Panc1 (cell line): ENCODE data around the gene ROR1. TPM values are rescaled to one million over a fixed set of nuclear protein-coding genes. Genes with fewer than 3 reads are reported as not detected.

ENCODE experiments used
- ATAC-seq: fragments of 200-7000 bp; cut with Tn5 transposase; 2 replicates; pipeline ENCODE4 v1.9.1; 2020; ENCODE audit warnings: mild to moderate bottlenecking, moderate library complexity
- BruUV-seq: library from RNA; stranded (reverse); fragments of 400-500 nt; replicated peaks from 2 replicates; lab custom pipeline; 2021; lab: Mats Ljungman, UMichigan
- CTCF ChIA-PET: fragments of 300-600 bp; sonication (Branson Sonifier 250); formaldehyde crosslinking; loops from one replicate; lab custom pipeline; 2022; ENCODE audit warnings: antibody characterized with exemption; lab: Charles Lee
- POLR2A ChIA-PET: fragments of 300-600 bp; sonication (Branson Sonifier 250); formaldehyde crosslinking; loops from one replicate; lab custom pipeline; 2022; ENCODE audit warnings: antibody characterized with exemption; lab: Charles Lee
- DNase-seq: peaks from one replicate; pipeline ENCODE4 v3.0.0-alpha.2; 2010; ENCODE audit warnings: low read depth, low spot score
- H3K27ac ChIP-seq: 2 replicates; pipeline ENCODE4 v1.5.1; 2011; ENCODE audit warnings: mild to moderate bottlenecking, low read length, inconsistent platforms
- H3K27me3 ChIP-seq: fragments of 200-500 bp; sonication (Bioruptor generic); 2 replicates; pipeline ENCODE4 v1.6.0; 2014; ENCODE audit warnings: low read length, inconsistent platforms; ENCODE audit not compliant: control insufficient read depth, insufficient read depth
- H3K36me3 ChIP-seq: fragments of 200-500 bp; sonication (Bioruptor generic); 2 replicates; pipeline ENCODE4 v1.5.1; 2014; ENCODE audit warnings: inconsistent platforms, mild to moderate bottlenecking, low read length, moderate library complexity; ENCODE audit not compliant: control insufficient read depth, insufficient read depth
- H3K4me1 ChIP-seq: 2 replicates; pipeline ENCODE4 v1.5.1; 2011; ENCODE audit warnings: inconsistent platforms, mild to moderate bottlenecking, low read length, moderate library complexity; ENCODE audit not compliant: control insufficient read depth, insufficient read depth
- H3K4me3 ChIP-seq, 2 experiments: 2 replicates each; pipeline ENCODE4 v1.5.1; 2011 to 2012; ENCODE audit warnings: low read depth in 2 of 2, low read length in 2 of 2, mild to moderate bottlenecking in 2 of 2, inconsistent platforms in 1 of 2, moderate library complexity in 1 of 2
- H3K9me3 ChIP-seq: fragments of 200-500 bp; sonication (Bioruptor generic); 2 replicates; pipeline ENCODE4 v1.5.1; 2014; ENCODE audit warnings: low read depth, mild to moderate bottlenecking, inconsistent platforms, low read length, moderate library complexity; ENCODE audit not compliant: control insufficient read depth, insufficient read depth
- CTCF ChIP-seq: fragments of 450-650 bp; IDR thresholded peaks from 2 replicates; pipeline ENCODE4 v1.5.1; 2017; ENCODE audit warnings: mild to moderate bottlenecking
- POLR2AphosphoS5 ChIP-seq: IDR thresholded peaks from 2 replicates; pipeline ENCODE4 v1.6.1; 2012; ENCODE audit warnings: mild to moderate bottlenecking, low read depth, low read length, moderate library complexity
- REST ChIP-seq, 2 experiments: IDR thresholded peaks; 2 replicates each; pipeline ENCODE4 v1.6.1; 2011 to 2012; ENCODE audit warnings: low read depth in 2 of 2, control low read depth in 1 of 2, low read length in 1 of 2, mild to moderate bottlenecking in 1 of 2, moderate library complexity in 1 of 2; ENCODE audit not compliant: insufficient read depth in 1 of 2
- SIN3A ChIP-seq: IDR thresholded peaks from 2 replicates; pipeline ENCODE4 v1.6.1; 2012; ENCODE audit warnings: low read depth, mild to moderate bottlenecking, low read length, moderate library complexity, borderline replicate concordance; ENCODE audit not compliant: insufficient read depth
- TCF7L2 ChIP-seq: IDR thresholded peaks from 2 replicates; pipeline ENCODE4 v1.6.1; 2011; ENCODE audit warnings: mild to moderate bottlenecking, low read depth, low read length, inconsistent platforms
- in situ Hi-C: cut with HindIII; loops from 2 replicates; pipeline ENCODE4 v1.10.0; 2016; ENCODE audit warnings: low sequenced_read_pairs, low pct_unique_long_range_greater_than_20kb
- intact Hi-C: fragments of 100-400 bp; cut with micrococcal nuclease; formaldehyde crosslinking; loops from one replicate; pipeline ENCODE4 v1.10.0; 2022; ENCODE audit not compliant: unreplicated experiment
- total RNA-seq: library from RNA; stranded (reverse); gene quantifications from one replicate; pipeline ENCODE4 v1.2.1, GENCODE V29; 2021; ENCODE audit not compliant: unreplicated experiment

ROR1 gene
- total RNA-seq, 1 experiment from 2014 or later, result 19.3 TPM

- ATAC-seq (no peak), DNase-seq (no peak)
- Histone ChIP-seq H3K4me1 (no peaks in the 10 kb centered on the region), H3K4me3 (no peak overlapping the region), H3K27me3 (no peaks in the 10 kb centered on the region), H3K36me3 (no peaks in the 10 kb centered on the region), H3K27ac (no peak overlapping the region), H3K9me3 (no peaks in the 10 kb centered on the region)
- no peak for TF ChIP-seq SIN3A
- no peak for TF ChIP-seq CTCF
- TF ChIP-seq REST (IDR thresholded peaks at IDR 0.05; ENCODE audit: insufficient read depth in 1 of 2, low read depth in 2 of 2, low read length in 1 of 2), result no peak
- no peak for TF ChIP-seq TCF7L2
- no peak for TF ChIP-seq POLR2AphosphoS5
- intact Hi-C loops, result no loop called here
- ChIA-PET CTCF (no interaction called here), POLR2A (no interaction called here)
- in situ Hi-C loops, result no loop called here
- BruUV-seq, result no TSS peak
Observed at GRCh38 chr1:64111787-64112186, 338.0 kb downstream of the ROR1 start.

- Histone ChIP-seq H3K9me3 (no peaks in the 10 kb centered on the region), H3K4me3 (no peak overlapping the region), H3K27me3 (no peaks in the 10 kb centered on the region), H3K4me1 (no peaks in the 10 kb centered on the region), H3K27ac (no peak overlapping the region), H3K36me3 (no peaks in the 10 kb centered on the region)
- ATAC-seq (no peak), DNase-seq (no peak)
- ChIA-PET CTCF (interaction anchor here (0.6 kb wide), 1 partner anchor 420 kb away, joined by 5 read pairs; no protein-coding TSS in a partner anchor), POLR2A (interaction anchor here (0.6 kb wide), 1 partner anchor 402 kb away, joined by 11 read pairs; no protein-coding TSS in a partner anchor)
- BruUV-seq, result no TSS peak
- in situ Hi-C loops (no loop called here), intact Hi-C loops (no loop called here)
- TF ChIP-seq REST (IDR thresholded peaks at IDR 0.05; ENCODE audit: insufficient read depth in 1 of 2, low read depth in 2 of 2, low read length in 1 of 2), result no peak
- no peak for TF ChIP-seq CTCF
- TF ChIP-seq TCF7L2, result no peak
- TF ChIP-seq POLR2AphosphoS5, result no peak
- no peak for TF ChIP-seq SIN3A
Observed at GRCh38 chr1:64112281-64112680, 338.5 kb downstream of the ROR1 start.
